ENCODE measurements around the gene SLC36A3.

GRCh38 chr5:151312756-151313324 lies 9.3 kb upstream of the SLC36A3 start:
- TF ChIP-seq CTCF (IDR thresholded peaks at IDR 0.05) (no peak), POLR2A (IDR thresholded peaks at IDR 0.05) (no peak)
